SH-SY5Y (cell line): ENCODE data around the gene SLC35F4.

Experiments used
- GATA2 ChIP-seq: IDR thresholded peaks from 2 replicates; pipeline ENCODE4 v1.6.1; 2011; ENCODE audit warnings: mild to moderate bottlenecking, low read depth, low read length
- GATA3 ChIP-seq: IDR thresholded peaks from 2 replicates; pipeline ENCODE4 v1.6.1; 2011; ENCODE audit warnings: low read depth, mild to moderate bottlenecking, low read length, moderate library complexity

DNA sequence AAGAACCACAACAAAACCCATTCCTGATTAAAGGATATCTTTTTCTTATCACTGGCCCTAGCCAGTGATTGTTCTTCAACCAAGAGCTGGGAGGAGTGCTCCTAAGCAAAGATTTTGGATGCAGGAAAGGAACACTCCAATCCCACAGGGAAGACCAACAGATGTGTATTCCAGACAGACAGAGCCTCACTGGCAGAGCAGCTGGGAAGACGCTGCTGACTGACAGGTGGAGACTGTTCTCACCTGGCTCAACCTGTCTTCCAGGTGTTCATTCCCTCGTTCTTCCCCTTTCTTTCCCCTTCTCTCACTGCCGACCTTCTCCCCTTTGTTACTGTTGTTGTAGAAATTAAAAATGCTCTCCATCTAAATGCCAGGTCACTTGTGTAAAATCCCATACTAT lies 282.5 kb downstream of the SLC35F4 start:
- TF ChIP-seq GATA2 (no peak), GATA3 (no peak)
